ENCODE measurements around the gene ASPN.

ASPN gene

DNA sequence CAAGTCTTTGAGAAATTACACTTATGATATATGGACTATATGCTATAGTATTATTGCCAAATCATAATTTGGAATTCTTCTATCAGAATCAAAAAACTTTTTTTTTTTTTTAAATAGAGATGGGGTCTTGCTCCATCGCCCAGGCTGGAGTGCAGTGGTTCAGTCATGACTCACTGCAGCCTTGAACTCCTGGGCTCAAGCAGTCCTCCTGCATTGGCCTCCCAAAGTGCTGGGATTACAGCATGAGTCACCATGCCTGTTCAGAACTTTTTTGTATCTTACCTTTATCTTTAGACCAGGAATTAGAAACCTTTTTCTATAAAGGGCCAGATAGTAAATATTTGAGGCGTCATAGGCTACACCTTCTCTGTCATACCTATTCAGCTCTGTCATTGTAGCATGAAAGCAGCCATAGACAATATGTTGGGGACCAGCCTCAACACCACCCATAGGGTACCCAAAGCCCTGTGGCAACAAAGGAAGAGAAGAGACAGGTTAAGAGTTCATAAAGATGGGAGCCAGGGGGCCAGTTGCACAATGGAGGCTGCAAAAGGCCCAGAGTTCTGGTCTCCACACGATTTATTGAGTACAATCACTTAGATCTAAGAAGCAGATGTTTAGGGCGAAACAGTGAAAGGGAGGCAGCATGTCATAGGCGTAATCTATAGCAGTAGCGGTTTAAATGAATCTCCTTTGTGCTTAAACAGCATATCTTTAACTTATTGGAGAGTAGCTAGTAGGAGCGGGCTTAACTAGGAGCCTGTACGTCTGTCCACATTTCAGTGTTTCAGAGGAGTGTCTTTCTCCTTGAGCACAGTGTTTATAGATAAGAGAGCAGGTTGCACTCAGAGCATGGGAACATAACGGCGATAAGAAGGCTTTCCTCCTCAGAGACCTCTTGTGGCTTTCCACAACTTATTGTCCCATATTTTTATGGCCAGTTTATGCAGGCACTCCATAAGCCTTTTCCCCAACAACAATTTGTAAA is 41.0 kb upstream of the ASPN start:
- Histone ChIP-seq H3K9ac (no peak overlapping the region), H3K4me2 (no peak overlapping the region), H3K4me3 (no peak overlapping the region), H4K20me1 (no peaks in the 10 kb centered on the region), H3K9me3 (replicated peaks in 1 of 11) (peaks cover 0 to 12% (median 6%) of the 10 kb centered on the region in 11 experiments; a peak in 9 of 22 replicates), H3K27ac (no peak overlapping the region), H3K27me3 (no peaks in the 10 kb centered on the region), H3K4me1 (no peaks in the 10 kb centered on the region; a peak in 1 of 20 replicates), H3K36me3 (peaks cover 0 to 11% (median 0%) of the 10 kb centered on the region in 11 experiments; a peak in 4 of 22 replicates)
- TF ChIP-seq Cebpa-rat (IDR thresholded peaks at IDR 0.05) = no peak

DNA sequence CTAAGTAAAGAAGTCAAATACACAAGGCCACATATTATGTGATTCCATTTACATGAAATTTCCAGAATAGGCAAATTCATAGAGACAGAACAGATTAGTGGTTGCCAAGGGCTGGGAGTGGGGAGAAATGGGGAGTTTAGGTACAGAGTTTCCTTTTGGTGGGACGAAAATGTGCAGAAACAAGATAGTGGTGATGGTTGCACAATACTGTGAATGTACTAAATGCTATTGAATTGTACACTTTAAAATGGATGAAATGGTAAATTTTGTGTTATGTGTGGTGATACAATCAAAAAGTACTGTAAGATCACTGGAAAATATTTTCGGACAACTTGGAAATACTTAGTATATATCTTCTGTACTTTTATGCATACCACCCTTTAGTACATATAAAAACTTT is 38.5 kb upstream of the ASPN start:
- H3K27me3 ChIP-seq = no peaks in the 10 kb centered on the region
- H3K9me3 ChIP-seq (replicated peaks in 1 of 11) = peaks cover 0 to 12% (median 6%) of the 10 kb centered on the region in 11 experiments; a peak in 9 of 22 replicates
- peaks cover 0 to 24% (median 0%) of the 10 kb centered on the region in 11 experiments; a peak in 4 of 22 replicates for H3K36me3 ChIP-seq
- H3K27ac ChIP-seq = no peak overlapping the region
- no peak overlapping the region for H3K4me3 ChIP-seq
- no peaks in the 10 kb centered on the region for H3K4me1 ChIP-seq
- no peaks in the 10 kb centered on the region for H4K20me1 ChIP-seq
- H3K4me2 ChIP-seq = no peak overlapping the region
- no peak overlapping the region for H3K9ac ChIP-seq
- TF ChIP-seq Cebpa-rat (IDR thresholded peaks at IDR 0.05) = no peak

DNA sequence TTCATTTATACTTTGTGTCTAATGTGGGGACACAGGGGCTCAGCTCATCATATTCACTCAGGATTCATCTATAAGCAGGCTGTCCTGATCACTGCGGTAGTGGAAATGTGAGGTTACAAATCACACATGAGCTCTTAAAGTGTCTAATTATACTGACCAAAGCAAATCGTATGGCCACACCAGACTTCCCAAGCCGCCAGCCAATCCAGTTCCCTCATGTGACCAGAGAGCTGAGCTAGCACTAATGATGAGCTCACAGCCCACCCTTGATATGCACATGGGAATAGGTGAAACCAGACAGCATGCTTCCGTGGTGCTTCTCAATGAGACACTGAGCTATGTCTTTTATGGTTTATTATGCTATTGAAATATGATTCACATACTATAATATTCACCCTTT is 35.9 kb upstream of the ASPN start:
- H3K9ac ChIP-seq = no peak overlapping the region
- no peak overlapping the region for H3K27ac ChIP-seq
- peaks cover 0 to 24% (median 0%) of the 10 kb centered on the region in 11 experiments; a peak in 4 of 22 replicates for H3K36me3 ChIP-seq
- no peak overlapping the region for H3K4me2 ChIP-seq
- H3K27me3 ChIP-seq = no peaks in the 10 kb centered on the region
- no peaks in the 10 kb centered on the region for H4K20me1 ChIP-seq
- no peak overlapping the region for H3K4me3 ChIP-seq
- peaks cover 0 to 6% (median 5%) of the 10 kb centered on the region in 10 experiments; a peak in 13 of 20 replicates for H3K4me1 ChIP-seq
- peaks cover 0 to 12% (median 6%) of the 10 kb centered on the region in 11 experiments; a peak in 9 of 22 replicates for H3K9me3 ChIP-seq (replicated peaks in 1 of 11)
- TF ChIP-seq Cebpa-rat (IDR thresholded peaks at IDR 0.05) = no peak

DNA sequence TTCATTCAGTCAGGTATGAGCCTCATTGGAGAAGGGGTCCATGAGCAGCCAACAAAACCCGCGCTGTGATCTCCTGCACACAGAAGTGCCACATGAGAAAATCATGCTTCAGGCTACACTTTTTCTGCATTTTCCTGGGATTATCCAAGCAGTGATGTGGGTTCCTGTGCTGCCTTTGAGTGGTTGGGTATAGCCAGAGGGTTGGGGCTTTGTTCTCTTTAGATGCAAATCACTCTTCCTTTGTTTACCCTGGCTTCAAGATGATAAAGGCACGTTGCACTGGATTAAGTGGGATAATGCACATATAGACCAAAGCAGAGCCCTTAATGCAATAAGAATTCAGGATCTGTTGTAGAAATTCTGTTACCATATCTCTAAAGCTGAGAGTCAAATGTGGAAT is 34.7 kb upstream of the ASPN start:
- H3K4me2 ChIP-seq = no peak overlapping the region
- no peak overlapping the region for H3K4me3 ChIP-seq
- H3K36me3 ChIP-seq = peaks cover 0 to 30% (median 0%) of the 10 kb centered on the region in 11 experiments; a peak in 4 of 22 replicates
- TF ChIP-seq Cebpa-rat (IDR thresholded peaks at IDR 0.05) = no peak
- H3K27ac ChIP-seq = no peak overlapping the region
- no peaks in the 10 kb centered on the region for H4K20me1 ChIP-seq
- peaks cover 0 to 15% (median 11%) of the 10 kb centered on the region in 10 experiments; a peak in 14 of 20 replicates for H3K4me1 ChIP-seq
- H3K27me3 ChIP-seq = no peaks in the 10 kb centered on the region
- no peak overlapping the region for H3K9ac ChIP-seq
- H3K9me3 ChIP-seq (replicated peaks in 1 of 11) = peaks cover 0 to 12% (median 6%) of the 10 kb centered on the region in 11 experiments; a peak in 9 of 22 replicates

DNA sequence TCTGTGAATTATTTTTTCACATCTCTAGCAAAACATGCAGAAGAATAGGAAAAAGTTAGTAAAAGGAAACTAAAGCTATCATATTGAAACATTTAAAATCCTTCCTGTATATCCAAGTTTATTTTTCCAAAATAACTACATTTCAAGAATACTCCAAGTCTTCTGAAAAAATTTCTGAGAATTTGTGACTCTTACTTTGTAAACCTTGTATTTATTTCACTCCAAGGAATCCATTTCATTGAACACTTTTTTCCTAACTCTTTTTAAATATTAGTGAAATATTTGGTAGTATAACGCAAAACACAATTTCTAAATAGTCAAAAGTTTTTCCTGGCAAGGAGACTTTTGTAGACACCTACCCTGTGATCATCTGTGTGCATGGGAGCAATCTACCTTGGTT is 34.2 kb upstream of the ASPN start:
- H3K36me3 ChIP-seq = peaks cover 0 to 30% (median 0%) of the 10 kb centered on the region in 11 experiments; a peak in 4 of 22 replicates
- H3K27ac ChIP-seq = no peak overlapping the region
- no peaks in the 10 kb centered on the region for H3K27me3 ChIP-seq
- peaks cover 0 to 15% (median 12%) of the 10 kb centered on the region in 10 experiments; a peak in 17 of 20 replicates for H3K4me1 ChIP-seq
- no peak overlapping the region for H3K9ac ChIP-seq
- no peak for TF ChIP-seq Cebpa-rat (IDR thresholded peaks at IDR 0.05)
- H4K20me1 ChIP-seq = no peaks in the 10 kb centered on the region
- H3K4me2 ChIP-seq = no peak overlapping the region
- H3K4me3 ChIP-seq = no peak overlapping the region
- H3K9me3 ChIP-seq (replicated peaks in 1 of 11) = peaks cover 0 to 12% (median 6%) of the 10 kb centered on the region in 11 experiments; a peak in 9 of 22 replicates

DNA sequence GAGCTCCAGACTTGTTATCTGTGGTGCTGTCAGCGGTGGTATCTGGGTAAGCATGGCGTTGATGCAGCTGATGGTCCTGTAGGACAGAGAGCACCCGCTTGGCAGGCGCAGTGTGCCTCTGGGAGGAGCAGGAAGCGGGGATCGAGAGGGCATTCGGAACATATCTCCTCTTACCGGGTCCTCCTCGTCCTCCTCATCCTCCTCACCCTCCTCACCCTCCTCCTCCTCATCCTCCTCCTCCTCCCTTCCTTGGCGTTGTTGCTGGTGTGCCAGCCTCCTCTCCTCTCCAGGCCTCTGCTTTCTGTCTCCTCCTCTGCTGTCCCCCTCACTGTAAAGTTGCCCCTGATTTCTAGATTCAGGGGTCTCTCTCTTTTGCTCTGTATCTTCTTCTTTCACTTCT is 32.3 kb upstream of the ASPN start:
- H4K20me1 ChIP-seq = no peaks in the 10 kb centered on the region
- H3K9me3 ChIP-seq (replicated peaks in 1 of 11) = peaks cover 0 to under 1% (median 0%) of the 10 kb centered on the region in 11 experiments; a peak in 3 of 22 replicates
- peaks cover 0 to 24% (median 0%) of the 10 kb centered on the region in 11 experiments; a peak in 2 of 22 replicates for H3K36me3 ChIP-seq
- H3K4me2 ChIP-seq = no peak overlapping the region
- H3K4me3 ChIP-seq = no peak overlapping the region
- no peak overlapping the region for H3K27ac ChIP-seq
- peaks cover 9 to 27% (median 22%) of the 10 kb centered on the region in 10 experiments for H3K4me1 ChIP-seq
- H3K27me3 ChIP-seq = no peaks in the 10 kb centered on the region
- TF ChIP-seq Cebpa-rat (IDR thresholded peaks at IDR 0.05) = no peak
- H3K9ac ChIP-seq = no peak overlapping the region

DNA sequence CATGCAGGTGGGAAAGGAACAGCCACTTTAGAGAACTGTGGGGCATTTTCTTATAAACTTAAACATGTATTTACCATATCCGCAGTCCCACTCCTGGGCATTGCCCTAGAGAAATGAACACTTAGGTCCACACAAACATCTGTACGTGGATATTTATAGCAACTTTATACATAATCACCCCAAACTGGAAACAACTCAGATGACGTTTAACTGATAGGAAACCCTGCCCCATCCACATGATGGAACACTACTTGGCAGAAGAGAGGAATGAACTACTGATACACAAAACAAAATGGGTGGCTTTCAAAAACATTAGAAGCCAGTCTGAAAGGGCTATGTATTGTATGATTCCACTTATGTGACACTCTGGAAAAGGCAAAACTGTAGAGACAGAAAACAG is 31.0 kb upstream of the ASPN start:
- no peaks in the 10 kb centered on the region for H3K27me3 ChIP-seq
- peak overlapping the region in 8 of 11 experiments; percentile 21 to 61 (median 49); a peak in 16 of 22 replicates for H3K4me2 ChIP-seq
- no peak overlapping the region for H3K9ac ChIP-seq
- no peak overlapping the region for H3K4me3 ChIP-seq
- no peak for TF ChIP-seq Cebpa-rat (IDR thresholded peaks at IDR 0.05)
- H3K4me1 ChIP-seq = peaks cover 9 to 27% (median 22%) of the 10 kb centered on the region in 10 experiments
- H3K36me3 ChIP-seq = peaks cover 0 to 24% (median 0%) of the 10 kb centered on the region in 11 experiments; a peak in 3 of 22 replicates
- no peaks in the 10 kb centered on the region for H3K9me3 ChIP-seq (replicated peaks in 1 of 11)
- H3K27ac ChIP-seq = no peak overlapping the region
- H4K20me1 ChIP-seq = no peaks in the 10 kb centered on the region

DNA sequence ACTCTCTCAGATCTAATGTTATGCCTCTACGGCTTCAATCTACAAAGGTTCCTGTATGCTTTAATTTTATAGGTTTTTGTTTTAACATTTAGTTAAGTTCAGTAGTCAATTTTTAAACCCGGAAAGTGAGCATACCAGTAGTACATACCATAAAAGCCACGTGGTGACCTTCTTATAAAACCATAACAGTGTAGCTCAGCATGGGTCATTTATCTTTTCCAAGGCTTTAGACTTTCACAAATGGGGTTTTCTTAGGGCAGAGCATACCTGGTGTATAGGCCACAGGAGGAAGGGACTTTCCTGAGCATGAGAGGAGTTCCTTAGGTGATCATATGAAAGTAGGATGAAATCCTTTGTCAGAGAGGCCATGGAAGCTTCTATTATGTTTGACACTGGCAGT is 30.3 kb upstream of the ASPN start:
- Histone ChIP-seq H3K4me2 (peak overlapping the region in 8 of 11 experiments; percentile 21 to 61 (median 49); a peak in 16 of 22 replicates), H3K9ac (no peak overlapping the region), H3K4me3 (no peak overlapping the region), H3K9me3 (replicated peaks in 1 of 11) (no peaks in the 10 kb centered on the region), H3K36me3 (peaks cover 0 to 20% (median 0%) of the 10 kb centered on the region in 11 experiments; a peak in 3 of 22 replicates), H3K27ac (no peak overlapping the region), H4K20me1 (no peaks in the 10 kb centered on the region), H3K27me3 (no peaks in the 10 kb centered on the region), H3K4me1 (peaks cover 9 to 27% (median 22%) of the 10 kb centered on the region in 10 experiments)
- TF ChIP-seq Cebpa-rat (IDR thresholded peaks at IDR 0.05) = no peak

DNA sequence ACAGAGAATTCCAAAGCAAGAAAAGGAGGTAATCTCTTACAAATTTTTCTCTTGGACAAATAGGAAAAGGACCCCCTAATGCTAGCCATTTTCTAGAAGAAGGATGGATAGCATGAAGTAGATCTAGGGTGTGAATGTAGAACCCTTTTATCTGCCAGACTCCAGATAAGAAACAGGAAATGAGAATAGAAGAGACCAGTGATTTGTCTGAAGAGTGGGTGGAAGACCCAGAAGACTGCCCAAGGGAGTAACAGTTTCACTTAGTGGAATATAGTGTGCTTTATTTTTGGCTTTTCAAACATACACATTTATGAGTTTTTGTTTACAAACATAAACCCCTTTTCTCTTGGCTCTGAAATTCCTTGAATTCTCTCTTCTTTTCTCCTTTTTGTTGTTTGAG is 28.4 kb upstream of the ASPN start:
- no peak overlapping the region for H3K9ac ChIP-seq
- no peak overlapping the region for H3K4me3 ChIP-seq
- H3K4me1 ChIP-seq = peaks cover 22 to 36% (median 26%) of the 10 kb centered on the region in 10 experiments
- H3K36me3 ChIP-seq = peaks cover 0 to 12% (median 0%) of the 10 kb centered on the region in 11 experiments; a peak in 2 of 22 replicates
- peak overlapping the region; percentile 14 to 62 (median 40); a peak in 20 of 22 replicates for H3K4me2 ChIP-seq
- H3K9me3 ChIP-seq (replicated peaks in 1 of 11) = no peaks in the 10 kb centered on the region
- H3K27me3 ChIP-seq = no peaks in the 10 kb centered on the region
- H4K20me1 ChIP-seq = no peaks in the 10 kb centered on the region
- no peak for TF ChIP-seq Cebpa-rat (IDR thresholded peaks at IDR 0.05)
- no peak overlapping the region for H3K27ac ChIP-seq

Data from BLaER1 treated with 17β-estradiol and CSF1 and Interleukin-3, amounts not matched to agents 10 nM and 100 nM (cell line).